MG63 (cell line): ENCODE results near the gene FHIT. TPM values are rescaled to one million over a fixed set of nuclear protein-coding genes. Genes with fewer than 3 reads are reported as not detected.
A peak's percentile ranks its signal among the peaks of the same experiment; 100 is the strongest.
"Not testable (repeated sequence)": the region's sequence is repeated elsewhere in the genome, so short reads cannot be mapped to it uniquely, and the experiment has no call there.

Experiments used
- DNase-seq: peaks from one replicate; pipeline ENCODE4 v3.0.0-alpha.2; 2020
- H3K27me3 ChIP-seq: fragments of 250-450 bp; sonication (Bioruptor Pico); 2 replicates; pipeline ENCODE4 v1.5.1; 2020; ENCODE audit warnings: mild to moderate bottlenecking, moderate library complexity
- H3K36me3 ChIP-seq: fragments of 250-450 bp; sonication (Bioruptor Pico); 2 replicates; pipeline ENCODE4 v1.5.1; 2020; ENCODE audit warnings: mild to moderate bottlenecking, moderate library complexity
- H3K4me3 ChIP-seq: fragments of 250-450 bp; sonication (Bioruptor Pico); 2 replicates; pipeline ENCODE4 v1.5.1; 2020; ENCODE audit warnings: mild to moderate bottlenecking, moderate library complexity
- H3K9me3 ChIP-seq: fragments of 250-450 bp; sonication (Bioruptor Pico); 2 replicates; pipeline ENCODE4 v1.5.1; 2020; ENCODE audit warnings: mild to moderate bottlenecking, moderate library complexity
- total RNA-seq: library from RNA; depleted of rRNA; stranded (reverse); fragments of >200 nt; shearing (Covaris generic); gene quantifications from 2 replicates; pipeline ENCODE4 v1.2.3, GENCODE V29; 2014; ENCODE audit warnings: low replicate concordance

Gene FHIT
- total RNA-seq, 1 experiment from 2014 or later, result 1.7 TPM

- DNase-seq, result no peak
- Histone ChIP-seq H3K9me3 (no peaks in the 10 kb centered on the region), H3K36me3 (no peaks in the 10 kb centered on the region), H3K27me3 (no peaks in the 10 kb centered on the region), H3K4me3 (no peak overlapping the region)
Measured at GRCh38 chr3:61192222-61192621, 59.0 kb downstream of the FHIT start.

- H3K27me3 ChIP-seq, H3K36me3 ChIP-seq, H3K4me3 ChIP-seq, H3K9me3 ChIP-seq, DNase-seq: not testable (repeated sequence)
Measured at GRCh38 chr3:61190205-61190604, 61.0 kb downstream of the FHIT start.

DNA sequence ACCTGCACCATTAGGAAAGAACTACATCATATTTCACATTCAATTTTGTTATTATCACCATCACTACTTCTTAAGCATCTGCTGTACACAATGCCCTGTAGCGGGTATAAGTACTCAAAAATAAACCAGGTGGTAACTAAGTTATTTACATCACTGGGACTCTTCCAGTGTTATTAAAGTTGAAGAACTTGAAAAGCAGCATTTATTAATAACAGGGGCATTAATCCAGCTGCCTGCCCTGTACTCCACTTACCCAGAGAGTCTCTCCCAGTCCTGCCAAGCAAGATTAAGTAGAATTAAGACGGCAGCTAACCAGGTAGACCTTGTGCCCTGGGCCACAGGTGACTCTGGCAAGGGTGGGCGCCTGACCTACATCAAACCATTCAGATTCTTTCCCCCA, 65.2 kb downstream of the FHIT start:
- Histone ChIP-seq H3K36me3 (no peaks in the 10 kb centered on the region), H3K9me3 (no peaks in the 10 kb centered on the region), H3K27me3 (no peaks in the 10 kb centered on the region), H3K4me3 (no peak overlapping the region)
- no peak for DNase-seq

DNA sequence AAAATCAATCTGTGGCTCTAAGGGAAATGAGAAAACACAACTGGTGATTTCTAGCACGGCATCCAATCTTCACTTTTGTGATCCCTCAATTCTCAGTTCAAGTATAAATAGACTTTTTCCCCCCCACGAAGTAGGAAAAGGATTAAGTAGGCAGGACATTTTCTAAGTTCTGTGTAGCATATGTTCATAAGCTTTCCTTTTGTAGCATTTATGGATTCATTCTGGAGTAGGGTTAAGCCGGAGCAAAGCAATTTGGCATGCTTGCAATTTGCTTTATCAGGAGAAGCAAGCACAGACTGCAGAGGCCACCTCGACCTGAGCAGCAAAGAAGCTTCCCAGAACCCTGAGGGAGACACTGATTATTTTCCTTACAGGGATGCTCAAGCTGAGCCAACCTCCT, 66.3 kb downstream of the FHIT start:
- Histone ChIP-seq H3K36me3 (no peaks in the 10 kb centered on the region), H3K27me3 (no peaks in the 10 kb centered on the region), H3K4me3 (no peak overlapping the region), H3K9me3 (no peaks in the 10 kb centered on the region)
- DNase-seq, result no peak

DNA sequence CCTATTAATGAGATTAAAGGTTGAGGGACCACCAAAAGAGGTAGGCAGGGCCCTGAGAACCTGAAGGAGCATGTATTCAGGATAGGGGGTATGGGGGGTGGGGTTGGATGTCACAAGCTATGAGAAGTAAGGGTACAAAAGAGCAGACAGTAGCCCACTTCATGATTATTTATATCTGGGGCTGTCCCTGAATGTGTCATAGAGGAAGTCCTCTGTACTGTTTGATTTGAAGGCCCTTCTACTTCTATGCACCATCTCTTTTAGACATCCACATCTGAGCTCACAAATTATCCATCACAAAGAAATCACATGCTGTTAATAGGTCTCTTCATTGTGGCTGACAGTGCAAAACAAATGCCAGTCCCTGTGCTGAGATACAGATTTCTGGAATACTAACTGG, 68.6 kb downstream of the FHIT start:
- no peaks in the 10 kb centered on the region for H3K36me3 ChIP-seq
- H3K4me3 ChIP-seq, result no peak overlapping the region
- H3K27me3 ChIP-seq, result no peaks in the 10 kb centered on the region
- no peaks in the 10 kb centered on the region for H3K9me3 ChIP-seq
- no peak for DNase-seq

DNA sequence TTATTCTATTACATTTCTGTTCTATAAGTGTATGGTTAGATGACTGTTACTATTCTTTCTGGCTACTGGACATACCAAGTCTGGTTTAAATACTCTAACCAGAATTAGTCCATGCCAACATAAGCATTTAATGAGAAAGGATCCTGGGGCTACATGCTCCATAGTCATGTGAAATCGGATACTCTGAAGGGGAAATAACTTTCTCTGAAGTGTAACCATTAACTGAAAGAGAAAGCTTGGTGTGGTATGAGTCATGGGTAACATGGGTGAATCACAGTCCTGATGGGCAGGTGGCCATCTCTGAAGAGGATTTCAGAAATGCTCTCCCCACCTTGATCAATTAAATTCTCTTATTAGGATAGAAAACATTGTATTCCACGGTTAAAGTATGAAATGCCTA, 69.4 kb downstream of the FHIT start:
- peak; percentile 52 for DNase-seq

GRCh38 chr3:61180206-61180605, 71.0 kb downstream of the FHIT start:
- Histone ChIP-seq H3K36me3 (no peaks in the 10 kb centered on the region), H3K9me3 (no peaks in the 10 kb centered on the region), H3K27me3 (no peaks in the 10 kb centered on the region), H3K4me3 (no peak overlapping the region)
- no peak for DNase-seq

More for the DNA sequence above, 69.4 kb downstream of the FHIT start:
- Histone ChIP-seq H3K36me3 (no peaks in the 10 kb centered on the region), H3K27me3 (no peaks in the 10 kb centered on the region), H3K4me3 (no peak overlapping the region), H3K9me3 (no peaks in the 10 kb centered on the region)

- no peak for DNase-seq
- Histone ChIP-seq H3K36me3 (no peaks in the 10 kb centered on the region), H3K27me3 (no peaks in the 10 kb centered on the region), H3K4me3 (no peak overlapping the region), H3K9me3 (no peaks in the 10 kb centered on the region)
Measured at GRCh38 chr3:61178167-61178566, 73.1 kb downstream of the FHIT start.

- H3K4me3 ChIP-seq, result no peak overlapping the region
- no peaks in the 10 kb centered on the region for H3K36me3 ChIP-seq
- no peaks in the 10 kb centered on the region for H3K27me3 ChIP-seq
- DNase-seq, result no peak
- H3K9me3 ChIP-seq, result no peaks in the 10 kb centered on the region
Measured at GRCh38 chr3:61177450-61177849, 73.8 kb downstream of the FHIT start.

GRCh38 chr3:61173676-61174075, 77.6 kb downstream of the FHIT start:
- DNase-seq, result no peak
- H3K9me3 ChIP-seq, result no peaks in the 10 kb centered on the region
- no peaks in the 10 kb centered on the region for H3K36me3 ChIP-seq
- no peak overlapping the region for H3K4me3 ChIP-seq
- no peaks in the 10 kb centered on the region for H3K27me3 ChIP-seq

DNA sequence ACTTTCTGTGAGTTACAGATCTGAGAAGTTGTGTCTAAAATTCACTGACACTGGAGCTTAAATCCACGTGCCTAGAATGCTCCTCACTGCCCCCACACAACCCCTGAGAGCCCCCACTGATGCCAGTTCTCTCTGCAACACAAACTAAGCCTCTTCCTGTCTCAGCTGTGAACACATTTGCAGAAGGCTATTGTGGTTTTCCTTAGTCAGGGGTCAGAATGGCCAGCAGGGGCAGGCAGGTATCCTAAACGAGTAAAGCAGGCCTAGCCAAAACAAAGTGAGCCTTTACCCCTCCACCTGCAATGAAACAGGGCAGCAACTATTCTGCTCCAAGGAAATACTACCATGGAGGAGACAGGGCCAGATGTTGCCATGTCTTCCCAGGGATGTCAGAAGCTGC, 78.6 kb downstream of the FHIT start:
- Histone ChIP-seq H3K4me3 (no peak overlapping the region), H3K27me3 (no peaks in the 10 kb centered on the region), H3K9me3 (no peaks in the 10 kb centered on the region), H3K36me3 (no peaks in the 10 kb centered on the region)
- DNase-seq, result no peak

- Histone ChIP-seq H3K4me3 (no peak overlapping the region), H3K36me3 (no peaks in the 10 kb centered on the region), H3K27me3 (no peaks in the 10 kb centered on the region), H3K9me3 (no peaks in the 10 kb centered on the region)
- no peak for DNase-seq
Measured at GRCh38 chr3:61172203-61172602, 79.0 kb downstream of the FHIT start.

GRCh38 chr3:61169621-61170251, 81.5 kb downstream of the FHIT start:
- Histone ChIP-seq H3K9me3 (no peaks in the 10 kb centered on the region), H3K27me3 (no peaks in the 10 kb centered on the region), H3K4me3 (no peak overlapping the region), H3K36me3 (no peaks in the 10 kb centered on the region)
- no peak for DNase-seq

DNA sequence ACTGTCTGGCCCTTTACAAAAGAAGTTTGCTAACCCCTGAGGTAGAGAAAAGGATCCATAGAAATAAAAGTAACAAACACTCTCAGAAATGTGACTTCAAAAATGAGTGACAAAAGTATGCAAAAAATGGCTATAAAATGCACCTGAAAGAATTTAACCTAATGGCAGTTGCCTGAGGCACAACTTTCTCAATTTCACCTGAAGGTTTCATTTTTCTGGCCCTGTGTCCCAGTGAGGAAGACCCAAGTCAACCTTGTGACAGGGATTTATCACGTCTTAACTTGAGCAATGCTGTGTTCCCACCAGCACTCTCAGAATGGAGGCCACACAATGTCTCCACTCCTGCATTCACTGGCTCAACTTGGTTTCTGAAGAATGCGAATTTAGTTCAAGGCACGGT, 83.0 kb downstream of the FHIT start:
- no peaks in the 10 kb centered on the region for H3K36me3 ChIP-seq
- no peak overlapping the region for H3K4me3 ChIP-seq
- no peaks in the 10 kb centered on the region for H3K27me3 ChIP-seq
- no peak for DNase-seq
- no peaks in the 10 kb centered on the region for H3K9me3 ChIP-seq

- no peak overlapping the region for H3K4me3 ChIP-seq
- DNase-seq, result no peak
- no peaks in the 10 kb centered on the region for H3K27me3 ChIP-seq
- H3K36me3 ChIP-seq, result no peaks in the 10 kb centered on the region
- H3K9me3 ChIP-seq, result no peaks in the 10 kb centered on the region
Measured at GRCh38 chr3:61162965-61163364, 88.3 kb downstream of the FHIT start.

DNA sequence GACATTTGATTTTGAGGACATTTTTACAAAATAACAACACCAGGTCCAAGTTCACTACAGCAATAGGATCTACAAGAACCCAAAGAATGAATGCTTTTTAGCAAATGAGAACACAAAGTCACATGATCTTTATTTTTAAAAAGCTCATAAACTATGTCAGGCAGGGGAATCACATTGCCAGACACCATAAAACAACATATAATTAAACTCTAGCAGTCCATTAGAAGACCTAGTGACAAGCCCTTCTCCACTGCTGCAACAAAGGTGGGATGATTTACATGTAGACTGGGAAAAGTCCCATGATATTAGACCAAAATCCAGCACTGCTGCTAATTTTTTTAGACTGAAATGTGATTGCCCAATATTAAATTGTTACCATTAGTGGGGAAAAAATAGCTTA, 92.6 kb downstream of the FHIT start:
- H3K4me3 ChIP-seq, result no peak overlapping the region
- H3K36me3 ChIP-seq, result no peaks in the 10 kb centered on the region
- no peaks in the 10 kb centered on the region for H3K27me3 ChIP-seq
- no peaks in the 10 kb centered on the region for H3K9me3 ChIP-seq
- no peak for DNase-seq

GRCh38 chr3:61158216-61158615, 93.0 kb downstream of the FHIT start:
- Histone ChIP-seq H3K4me3 (no peak overlapping the region), H3K27me3 (no peaks in the 10 kb centered on the region), H3K9me3 (no peaks in the 10 kb centered on the region), H3K36me3 (no peaks in the 10 kb centered on the region)
- no peak for DNase-seq

DNA sequence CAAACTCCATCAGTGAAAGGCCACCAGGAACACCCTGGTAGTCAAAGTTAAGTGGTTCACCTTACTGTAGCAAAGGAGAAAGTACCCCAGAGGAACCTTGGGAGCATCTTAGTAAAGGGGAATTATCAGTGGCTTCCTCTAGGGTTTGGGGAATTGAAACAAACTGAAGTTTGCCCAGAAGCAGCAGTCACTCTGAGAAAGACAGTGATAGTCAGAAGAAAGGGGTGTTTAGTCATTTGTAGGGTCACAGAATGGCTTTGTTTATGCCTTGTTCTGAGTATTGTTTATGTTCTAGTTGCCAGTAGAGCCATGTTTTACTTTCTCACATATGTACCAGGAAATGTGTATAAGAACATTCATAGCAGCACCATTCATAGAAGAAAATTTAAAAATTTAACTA, 93.8 kb downstream of the FHIT start:
- Histone ChIP-seq H3K27me3 (no peaks in the 10 kb centered on the region), H3K4me3 (no peak overlapping the region), H3K9me3 (no peaks in the 10 kb centered on the region), H3K36me3 (no peaks in the 10 kb centered on the region)
- DNase-seq, result no peak
